VCaP (cell line): ENCODE data around the gene CNIH3.

Experiments used
- H3K27ac ChIP-seq: fragments of 450-650 bp; 2 replicates; pipeline ENCODE4 v1.5.1; 2017
- CTCF ChIP-seq: fragments of 450-650 bp; conservative IDR thresholded peaks from 2 replicates; pipeline ENCODE4 v1.5.1; 2017; ENCODE audit warnings: mild to moderate bottlenecking, moderate library complexity

CNIH3 gene

DNA sequence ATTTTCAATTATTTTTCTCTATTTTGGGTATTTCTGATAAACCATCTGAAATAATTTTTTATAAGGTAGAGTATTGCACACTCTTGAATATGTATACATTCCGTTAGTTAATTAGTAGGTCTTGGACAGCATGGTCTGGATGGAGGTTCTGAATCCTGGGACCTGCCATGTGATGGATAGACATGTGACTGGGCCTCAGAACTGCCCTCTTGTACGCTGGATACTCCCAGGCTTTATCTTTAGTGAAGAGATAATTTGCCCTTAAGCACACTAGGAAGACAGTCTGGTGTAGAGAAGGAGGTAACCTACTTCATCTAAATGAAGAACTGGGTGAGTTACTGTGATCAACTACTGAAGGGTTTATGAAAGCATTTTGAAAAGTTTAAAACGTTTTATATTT lies 48.9 kb downstream of the CNIH3 start:
- H3K27ac ChIP-seq = no peak overlapping the region
- no peak for TF ChIP-seq CTCF

DNA sequence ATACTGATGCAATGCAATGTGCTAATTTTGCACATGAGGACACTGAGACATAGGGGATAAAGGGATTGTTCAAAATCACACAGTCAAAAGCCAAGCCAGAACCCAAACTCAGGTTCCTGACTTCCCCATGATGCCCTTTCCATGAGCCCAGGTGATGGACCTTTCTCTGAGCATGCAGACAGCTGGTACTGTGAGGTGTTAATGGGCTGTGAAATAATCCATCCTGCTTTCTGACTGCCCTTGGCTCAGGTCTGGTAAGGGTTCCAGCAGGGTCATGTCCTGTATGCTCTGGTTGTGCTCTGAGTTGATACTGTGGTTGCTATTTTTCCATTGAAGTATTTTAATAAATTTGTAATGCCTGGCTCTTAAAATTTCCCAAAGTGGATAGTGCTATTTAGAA lies 50.0 kb downstream of the CNIH3 start:
- no peak overlapping the region for H3K27ac ChIP-seq
- no peak for TF ChIP-seq CTCF

- no peak for TF ChIP-seq CTCF
- no peak overlapping the region for H3K27ac ChIP-seq
Observed at GRCh38 chr1:224666913-224667312, 50.8 kb downstream of the CNIH3 start.

DNA sequence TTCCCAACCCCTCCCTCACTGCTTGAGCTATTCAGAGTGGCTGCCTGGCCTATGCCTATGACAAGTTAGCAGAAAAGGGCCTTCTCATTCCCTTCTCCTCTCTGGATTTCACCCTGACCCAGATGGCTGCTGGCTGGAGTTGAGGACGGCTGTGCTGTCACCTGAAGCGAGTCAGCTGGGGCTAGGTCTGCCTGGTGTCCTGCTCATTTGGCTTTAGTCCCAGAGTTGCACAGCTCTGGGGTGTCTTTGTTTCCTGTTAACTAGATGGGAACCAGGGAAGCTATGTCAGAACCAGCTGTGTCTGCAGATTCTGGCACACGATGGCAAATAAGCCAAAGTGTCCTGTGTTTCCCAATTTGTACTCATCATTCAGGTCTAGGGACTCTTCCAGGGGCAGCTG lies 52.9 kb downstream of the CNIH3 start:
- H3K27ac ChIP-seq = no peak overlapping the region
- TF ChIP-seq CTCF = no peak

GRCh38 chr1:224669403-224669802 lies 53.3 kb downstream of the CNIH3 start:
- TF ChIP-seq CTCF = no peak
- H3K27ac ChIP-seq = no peak overlapping the region

DNA sequence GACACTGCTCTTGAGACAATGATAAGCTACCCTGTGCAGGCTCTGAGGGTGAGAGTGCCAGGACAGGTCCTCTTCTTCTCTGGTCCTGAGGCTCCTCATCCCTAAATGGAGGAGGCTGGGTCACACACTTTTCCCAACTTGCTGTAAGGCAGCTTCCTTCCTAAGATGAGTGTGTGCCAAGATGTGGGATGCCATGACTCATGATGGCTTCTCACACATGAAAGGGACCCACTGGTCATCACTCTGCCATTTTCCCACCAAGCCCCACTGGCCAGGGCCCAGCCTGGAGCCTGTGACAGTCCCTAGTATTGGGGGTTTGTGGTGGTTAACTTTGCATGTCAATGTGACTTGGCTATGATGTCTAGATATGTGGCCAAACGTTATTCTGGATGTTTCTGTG lies 54.4 kb downstream of the CNIH3 start:
- TF ChIP-seq CTCF = no peak

DNA sequence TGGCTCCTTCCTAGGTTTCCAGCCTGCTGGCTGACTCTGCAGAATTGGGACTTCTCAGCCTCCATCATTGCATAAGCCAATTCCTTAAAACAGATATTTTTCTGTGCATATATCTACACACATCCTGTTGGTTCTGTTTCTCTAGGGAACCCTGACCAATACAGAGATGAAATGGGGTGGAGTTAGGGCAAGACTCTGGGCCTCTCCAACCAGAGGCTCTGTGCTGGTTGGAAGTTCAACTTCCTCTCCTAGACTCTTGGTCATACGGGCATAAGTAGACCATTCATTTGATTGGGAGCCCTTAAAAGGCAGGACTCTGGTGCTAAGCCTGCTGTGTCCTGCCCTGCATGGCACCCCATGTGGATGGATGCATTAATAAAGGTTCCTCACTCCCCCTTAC lies 55.0 kb downstream of the CNIH3 start:
- no peak for TF ChIP-seq CTCF
- H3K27ac ChIP-seq = no peak overlapping the region

More for the DNA sequence above, 54.4 kb downstream of the CNIH3 start:
- H3K27ac ChIP-seq = no peak overlapping the region

GRCh38 chr1:224673141-224673540 lies 57.0 kb downstream of the CNIH3 start:
- no peak overlapping the region for H3K27ac ChIP-seq
- no peak for TF ChIP-seq CTCF
